ENCODE results near the gene CEACAM16.

- no peak for TF ChIP-seq EZH2 (IDR thresholded peaks at IDR 0.05; ENCODE audit: low read depth)
- TF ChIP-seq CTCF (conservative IDR thresholded peaks at IDR 0.05), result no peak
These were observed 15.7 kb downstream of the CEACAM16 start for GRCh38 chr19:44714597-44715169.
